ENCODE measurements around the gene FUT8. TPM values are rescaled to one million over a fixed set of nuclear protein-coding genes. Genes with fewer than 3 reads are reported as not detected.

Gene FUT8
- total RNA-seq, 1 donor from 2014 or later: 56.6 TPM

- H3K9me3 Mint-ChIP-seq (ENCODE audit: unreplicated experiment): no peaks in the 10 kb centered on the region
Measured at GRCh38 chr14:65738339-65738738, 325.8 kb downstream of the FUT8 start.

DNA sequence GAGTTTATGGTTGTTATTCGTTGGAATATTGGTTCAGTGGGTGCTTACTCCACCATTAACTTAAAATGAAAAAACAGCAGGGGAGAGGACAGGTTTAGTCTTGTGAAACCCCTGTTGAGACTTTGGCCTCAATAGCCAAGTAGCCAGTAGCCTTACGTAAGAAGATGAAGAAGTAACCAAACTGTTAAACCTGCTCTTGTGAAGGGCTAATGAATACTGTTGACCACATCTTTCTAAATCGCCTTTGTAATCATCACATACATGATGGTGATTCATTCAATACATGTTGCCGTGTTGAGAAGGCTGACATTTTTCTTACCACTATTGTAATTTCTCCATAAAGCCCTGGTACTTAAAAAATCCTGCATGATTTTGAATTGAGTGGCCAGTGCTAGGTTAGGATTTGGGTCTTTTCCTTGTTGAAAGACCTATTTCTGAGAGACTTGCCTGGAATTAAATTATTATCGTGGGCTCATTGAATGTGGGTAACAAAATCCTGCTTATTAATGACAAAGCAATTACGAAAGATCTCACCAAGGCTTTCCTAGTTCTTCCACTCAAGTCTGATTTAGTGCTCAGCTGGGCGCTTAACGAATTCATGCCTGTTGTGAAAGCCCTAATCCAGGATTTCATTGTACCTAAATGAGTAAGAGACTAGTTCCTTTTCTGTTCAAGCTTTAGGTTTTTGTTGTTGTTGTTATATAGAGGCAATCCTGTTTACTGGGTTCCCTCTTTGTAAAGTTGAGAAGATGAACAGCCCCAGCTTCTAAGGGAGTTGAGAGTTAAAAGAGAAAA is 333.1 kb downstream of the FUT8 start:
- H3K4me1 Mint-ChIP-seq (ENCODE audit: low read depth, unreplicated experiment): peaks cover 8% of the 10 kb centered on the region
- TF ChIP-seq CTCF (IDR thresholded peaks at IDR 0.05; ENCODE audit: partially characterized antibody, unreplicated experiment): no peak
- no peaks in the 10 kb centered on the region for H3K36me3 Mint-ChIP-seq (ENCODE audit: unreplicated experiment)
- no peak overlapping the region for H3K27ac Mint-ChIP-seq (ENCODE audit: unreplicated experiment)
- no peak overlapping the region for H3K4me3 Mint-ChIP-seq (ENCODE audit: unreplicated experiment)
- H3K27me3 Mint-ChIP-seq (ENCODE audit: unreplicated experiment): no peaks in the 10 kb centered on the region
- no peaks in the 10 kb centered on the region for H3K9me3 Mint-ChIP-seq (ENCODE audit: unreplicated experiment)
- no peak for DNase-seq

More at GRCh38 chr14:65738339-65738738, 325.8 kb downstream of the FUT8 start:
- H3K4me1 Mint-ChIP-seq (ENCODE audit: low read depth, unreplicated experiment): peaks cover 3% of the 10 kb centered on the region
- no peak for DNase-seq
- no peaks in the 10 kb centered on the region for H3K36me3 Mint-ChIP-seq (ENCODE audit: unreplicated experiment)
- H3K4me3 Mint-ChIP-seq (ENCODE audit: unreplicated experiment): no peak overlapping the region
- H3K27me3 Mint-ChIP-seq (ENCODE audit: unreplicated experiment): no peaks in the 10 kb centered on the region
- TF ChIP-seq CTCF (IDR thresholded peaks at IDR 0.05; ENCODE audit: partially characterized antibody, unreplicated experiment): no peak
- no peak overlapping the region for H3K27ac Mint-ChIP-seq (ENCODE audit: unreplicated experiment)

- TF ChIP-seq CTCF (IDR thresholded peaks at IDR 0.05; ENCODE audit: partially characterized antibody, unreplicated experiment): no peak
- H3K4me3 Mint-ChIP-seq (ENCODE audit: unreplicated experiment): no peak overlapping the region
- no peak overlapping the region for H3K27ac Mint-ChIP-seq (ENCODE audit: unreplicated experiment)
- DNase-seq: no peak
- no peaks in the 10 kb centered on the region for H3K9me3 Mint-ChIP-seq (ENCODE audit: unreplicated experiment)
- peaks cover 22% of the 10 kb centered on the region for H3K4me1 Mint-ChIP-seq (ENCODE audit: low read depth, unreplicated experiment)
- H3K36me3 Mint-ChIP-seq (ENCODE audit: unreplicated experiment): no peaks in the 10 kb centered on the region
- peaks cover 2% of the 10 kb centered on the region for H3K27me3 Mint-ChIP-seq (ENCODE audit: unreplicated experiment)
Measured at GRCh38 chr14:65748796-65749195, 336.3 kb downstream of the FUT8 start.

DNA sequence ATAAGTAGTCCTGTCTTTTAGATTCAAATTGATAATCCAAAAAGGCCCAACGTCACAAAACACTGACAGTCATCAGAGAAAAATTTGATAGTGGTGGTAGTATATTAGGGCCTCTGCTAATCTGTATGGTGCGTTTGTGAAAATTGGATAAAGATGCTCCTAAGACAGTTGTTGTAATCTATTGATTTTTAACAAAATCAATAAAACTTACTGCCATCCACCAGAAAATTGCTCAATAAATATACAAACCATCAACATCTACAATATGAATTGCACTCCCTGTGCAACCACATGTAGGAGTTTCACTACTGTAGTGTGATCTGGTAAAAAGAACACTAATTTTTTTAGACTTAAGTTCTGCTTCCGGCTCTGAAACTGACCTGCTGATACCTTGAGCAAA is 336.8 kb downstream of the FUT8 start:
- Mint-ChIP-seq H3K27me3 (ENCODE audit: unreplicated experiment) (peaks cover 2% of the 10 kb centered on the region), H3K36me3 (ENCODE audit: unreplicated experiment) (no peaks in the 10 kb centered on the region), H3K27ac (ENCODE audit: unreplicated experiment) (no peak overlapping the region), H3K4me3 (ENCODE audit: unreplicated experiment) (no peak overlapping the region), H3K9me3 (ENCODE audit: unreplicated experiment) (no peaks in the 10 kb centered on the region), H3K4me1 (ENCODE audit: low read depth, unreplicated experiment) (peaks cover 22% of the 10 kb centered on the region)
- no peak for DNase-seq
- no peak for TF ChIP-seq CTCF (IDR thresholded peaks at IDR 0.05; ENCODE audit: partially characterized antibody, unreplicated experiment)

- Mint-ChIP-seq H3K27me3 (ENCODE audit: unreplicated experiment) (peaks cover 2% of the 10 kb centered on the region), H3K4me3 (ENCODE audit: unreplicated experiment) (peak overlapping the region; percentile 20)
Measured at GRCh38 chr14:65750906-65751305, 338.4 kb downstream of the FUT8 start.

More at GRCh38 chr14:65750906-65751305, 338.4 kb downstream of the FUT8 start:
- Mint-ChIP-seq H3K36me3 (ENCODE audit: unreplicated experiment) (no peaks in the 10 kb centered on the region), H3K27ac (ENCODE audit: unreplicated experiment) (peak overlapping the region; percentile 92), H3K4me1 (ENCODE audit: low read depth, unreplicated experiment) (peaks cover 20% of the 10 kb centered on the region), H3K9me3 (ENCODE audit: unreplicated experiment) (no peaks in the 10 kb centered on the region)
- no peak for DNase-seq
- TF ChIP-seq CTCF (IDR thresholded peaks at IDR 0.05; ENCODE audit: partially characterized antibody, unreplicated experiment): no peak

All from glutamatergic neuron (in vitro differentiated cells).